HG03025 (cell line): Measurements from ENCODE around the gene CHRNB1.

Source experiments
- ATAC-seq: cut with Tn5 transposase; IDR thresholded peaks from one replicate; pipeline ENCODE4 v1.9.1; 2021; ENCODE audit warnings: mild to moderate bottlenecking, moderate library complexity; ENCODE audit not compliant: unreplicated experiment, low FRiP score

Gene CHRNB1

DNA sequence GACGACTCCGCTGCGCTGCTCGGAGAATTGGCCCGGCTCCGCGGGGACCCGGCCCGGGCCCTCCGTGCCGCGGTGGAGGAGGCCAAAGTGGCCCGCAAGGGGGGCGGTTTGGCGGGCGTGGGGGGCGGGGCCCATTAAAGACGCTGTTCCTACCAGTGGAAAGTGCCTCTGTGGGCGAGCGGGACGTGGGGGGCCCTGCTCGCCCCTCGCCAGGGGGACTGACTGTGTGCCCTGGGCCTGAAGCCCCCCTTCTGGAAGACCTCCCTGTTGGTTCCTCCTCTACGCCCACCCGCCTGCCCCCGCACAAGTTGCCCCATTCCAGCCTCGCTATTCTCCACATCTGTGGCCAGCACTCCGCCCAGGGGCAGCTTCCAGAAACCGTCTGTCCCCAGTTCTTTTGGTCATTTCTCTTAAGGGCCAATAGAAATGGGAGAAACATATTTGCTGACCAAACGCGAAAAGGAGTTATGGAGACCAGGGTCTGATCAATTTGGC, 7.4 kb upstream of the CHRNB1 start:
- no peak for ATAC-seq

GRCh38 chr17:7437950-7438614, 6.8 kb upstream of the CHRNB1 start:
- no peak for ATAC-seq

- ATAC-seq = no peak
These were observed 6.0 kb upstream of the CHRNB1 start for GRCh38 chr17:7438656-7439460.

DNA sequence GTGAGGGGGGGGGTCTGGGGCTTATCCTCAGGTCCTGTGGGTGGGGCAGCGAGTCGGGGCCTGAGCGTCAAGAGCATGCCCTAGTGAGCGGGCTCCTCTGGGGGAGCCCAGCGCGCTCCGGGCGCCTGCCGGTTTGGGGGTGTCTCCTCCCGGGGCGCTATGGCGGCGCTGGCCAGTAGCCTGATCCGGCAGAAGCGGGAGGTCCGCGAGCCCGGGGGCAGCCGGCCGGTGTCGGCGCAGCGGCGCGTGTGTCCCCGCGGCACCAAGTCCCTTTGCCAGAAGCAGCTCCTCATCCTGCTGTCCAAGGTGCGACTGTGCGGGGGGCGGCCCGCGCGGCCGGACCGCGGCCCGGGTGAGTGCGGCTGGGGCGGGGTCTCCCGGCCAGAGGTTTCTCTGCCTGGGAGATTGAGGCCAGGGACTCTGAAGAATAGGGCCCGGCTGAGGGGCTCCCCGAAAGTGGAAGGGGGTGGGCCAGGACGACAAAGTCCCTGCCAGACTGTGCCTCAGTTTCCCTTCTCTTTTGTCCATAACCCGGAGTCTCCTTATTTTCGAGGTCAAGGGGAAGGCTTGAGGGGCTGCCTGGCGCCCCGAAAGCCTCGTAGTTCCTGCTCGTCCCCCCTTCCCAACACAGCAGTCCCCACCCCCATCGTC, 5.3 kb upstream of the CHRNB1 start, which contains the start of gene FGF11:
Gene FGF11 (plus strand): TSS at position 51 of the 651 bp plus-strand sequence. CDS start 109 bp downstream, at position 160.
- ATAC-seq = no peak

- ATAC-seq = no peak
These were observed 4.6 kb upstream of the CHRNB1 start for GRCh38 chr17:7440113-7440833.

DNA sequence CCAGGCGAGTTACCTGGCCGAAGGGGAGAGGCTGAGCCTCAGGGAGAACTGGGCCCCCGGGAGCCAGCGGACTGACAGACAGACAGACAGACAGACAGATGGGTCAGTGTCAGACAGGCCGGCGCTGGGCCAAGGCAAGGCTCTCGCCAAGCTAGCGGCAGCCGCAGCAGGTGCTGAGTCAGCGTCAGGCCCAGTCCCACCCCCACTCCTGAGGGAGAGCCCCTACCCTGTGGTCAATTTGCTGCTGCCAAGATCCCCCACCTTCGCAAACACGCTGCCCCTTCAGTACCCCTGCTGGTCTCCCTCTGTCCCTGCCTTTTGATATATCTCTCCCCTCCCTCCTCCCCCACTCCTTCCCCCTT, 4.0 kb upstream of the CHRNB1 start:
- ATAC-seq = no peak

DNA sequence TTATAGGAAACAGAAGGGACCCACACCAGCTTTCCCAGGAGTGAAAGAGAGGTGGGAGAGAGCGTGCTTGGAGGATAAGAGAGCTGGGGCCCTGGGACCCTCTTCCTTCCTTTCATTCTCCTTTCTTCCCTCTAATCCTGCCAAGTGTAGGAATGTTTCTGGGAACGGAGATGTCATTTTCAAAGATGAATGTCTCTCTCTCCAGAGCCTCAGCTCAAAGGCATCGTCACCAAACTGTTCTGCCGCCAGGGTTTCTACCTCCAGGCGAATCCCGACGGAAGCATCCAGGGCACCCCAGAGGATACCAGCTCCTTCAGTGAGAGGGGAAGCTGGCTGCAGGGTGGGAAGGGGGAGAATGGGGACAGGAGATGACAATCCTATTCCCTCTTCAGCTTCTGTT, 3.6 kb upstream of the CHRNB1 start:
- no peak for ATAC-seq

- ATAC-seq = no peak
These were observed 2.7 kb upstream of the CHRNB1 start for GRCh38 chr17:7442142-7442541.

GRCh38 chr17:7443499-7444485, 1.1 kb upstream of the CHRNB1 start:
- ATAC-seq = no peak

DNA sequence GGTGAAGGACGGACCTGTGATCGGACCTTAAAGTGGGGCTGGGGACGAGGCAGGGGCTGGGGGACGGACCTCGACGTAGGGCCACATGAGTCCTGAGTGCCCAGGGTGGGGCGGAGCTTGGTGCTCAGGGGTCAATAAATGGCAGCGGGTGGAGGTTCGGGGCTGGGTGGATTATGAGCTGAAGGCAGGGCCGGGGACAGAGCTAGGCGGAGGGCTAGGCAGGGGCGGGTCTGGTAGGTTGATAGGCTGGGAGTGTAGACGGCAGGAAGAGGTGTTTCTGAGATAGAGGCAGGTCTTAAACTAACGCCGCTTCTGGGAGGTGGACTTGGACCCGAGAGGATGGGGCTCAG, 733 bp downstream of the CHRNB1 start:
- no peak for ATAC-seq

DNA sequence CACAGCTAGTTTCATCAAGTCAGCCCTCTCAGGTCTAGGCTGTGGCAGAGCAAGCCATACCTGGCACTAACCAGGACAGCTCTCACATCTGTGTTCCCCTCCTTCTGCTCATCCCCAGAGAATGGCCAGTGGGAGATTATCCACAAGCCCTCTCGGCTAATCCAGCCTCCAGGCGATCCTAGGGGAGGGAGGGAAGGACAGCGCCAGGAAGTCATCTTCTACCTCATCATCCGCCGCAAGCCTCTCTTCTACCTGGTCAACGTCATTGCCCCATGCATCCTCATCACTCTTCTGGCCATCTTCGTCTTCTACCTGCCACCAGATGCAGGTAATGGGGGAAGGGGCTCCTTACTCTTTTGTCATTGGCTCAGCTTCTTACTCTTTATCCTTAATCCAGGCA, 3.6 kb downstream of the CHRNB1 start:
- no peak for ATAC-seq

DNA sequence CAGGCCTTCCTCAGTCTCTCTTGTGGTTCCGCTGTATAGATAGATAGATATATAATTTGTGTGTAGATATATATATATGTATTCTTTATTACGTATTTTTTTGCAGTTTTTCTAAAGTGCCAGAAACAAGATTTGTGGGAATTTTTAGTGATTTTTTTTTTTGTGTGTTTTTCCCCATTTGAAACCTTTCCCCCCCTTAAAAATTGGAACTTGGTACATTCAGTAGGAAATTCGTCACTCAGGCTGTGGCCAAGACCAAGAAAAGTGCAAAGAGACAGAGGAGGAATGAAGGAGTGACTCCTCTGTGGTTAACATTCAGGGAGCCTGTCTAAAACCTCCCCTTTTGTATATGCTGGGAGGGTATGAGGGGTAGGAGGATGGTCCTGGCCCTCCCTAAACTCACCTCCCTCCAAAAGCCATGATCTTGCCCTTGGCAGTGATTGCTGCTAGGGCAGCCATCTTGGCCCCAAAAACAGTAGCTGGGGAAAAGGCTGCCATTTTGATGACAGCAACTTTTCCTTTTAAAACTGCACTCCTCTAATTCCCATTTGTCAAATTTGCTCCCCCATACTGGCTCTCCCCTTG, 15.2 kb downstream of the CHRNB1 start:
- no peak for ATAC-seq

DNA sequence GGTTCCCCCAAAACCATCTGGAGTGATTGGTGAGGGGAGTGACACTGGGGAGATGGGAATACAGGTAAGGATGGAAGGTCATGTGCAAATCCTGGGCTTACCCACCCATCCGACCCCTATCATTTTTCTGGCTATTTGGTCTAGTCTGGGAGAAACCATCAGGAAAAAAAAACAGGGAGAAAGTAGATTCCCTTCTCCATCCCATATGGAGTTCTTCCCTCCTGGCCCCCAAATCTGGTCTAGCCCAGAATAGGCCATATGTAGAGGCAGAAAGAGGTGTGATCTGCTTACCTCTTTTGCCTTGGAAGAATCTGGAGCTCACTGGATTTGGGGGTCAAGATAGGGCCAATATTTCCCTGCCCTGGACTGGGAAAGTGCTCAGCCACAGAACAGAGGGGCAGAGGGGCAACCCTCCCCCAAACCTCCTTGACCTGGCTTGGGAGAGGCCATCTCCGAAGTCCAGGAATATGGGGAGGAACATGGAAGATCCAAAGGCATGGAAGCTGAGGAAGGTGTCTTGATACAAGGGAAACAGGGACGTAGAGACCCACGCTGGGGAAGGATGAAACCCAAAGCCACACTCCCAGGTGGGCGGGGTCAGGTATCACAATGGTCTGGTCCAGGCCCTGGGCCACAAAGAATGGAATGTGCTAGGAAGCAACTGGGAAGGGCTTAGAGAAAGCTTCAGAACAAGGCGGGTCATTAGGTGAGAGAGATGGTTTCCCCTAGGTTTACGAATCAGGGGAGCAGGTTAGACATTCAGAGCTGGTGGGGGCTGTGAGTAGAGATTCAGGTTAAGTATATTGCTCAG, 16.2 kb downstream of the CHRNB1 start:
- no peak for ATAC-seq

DNA sequence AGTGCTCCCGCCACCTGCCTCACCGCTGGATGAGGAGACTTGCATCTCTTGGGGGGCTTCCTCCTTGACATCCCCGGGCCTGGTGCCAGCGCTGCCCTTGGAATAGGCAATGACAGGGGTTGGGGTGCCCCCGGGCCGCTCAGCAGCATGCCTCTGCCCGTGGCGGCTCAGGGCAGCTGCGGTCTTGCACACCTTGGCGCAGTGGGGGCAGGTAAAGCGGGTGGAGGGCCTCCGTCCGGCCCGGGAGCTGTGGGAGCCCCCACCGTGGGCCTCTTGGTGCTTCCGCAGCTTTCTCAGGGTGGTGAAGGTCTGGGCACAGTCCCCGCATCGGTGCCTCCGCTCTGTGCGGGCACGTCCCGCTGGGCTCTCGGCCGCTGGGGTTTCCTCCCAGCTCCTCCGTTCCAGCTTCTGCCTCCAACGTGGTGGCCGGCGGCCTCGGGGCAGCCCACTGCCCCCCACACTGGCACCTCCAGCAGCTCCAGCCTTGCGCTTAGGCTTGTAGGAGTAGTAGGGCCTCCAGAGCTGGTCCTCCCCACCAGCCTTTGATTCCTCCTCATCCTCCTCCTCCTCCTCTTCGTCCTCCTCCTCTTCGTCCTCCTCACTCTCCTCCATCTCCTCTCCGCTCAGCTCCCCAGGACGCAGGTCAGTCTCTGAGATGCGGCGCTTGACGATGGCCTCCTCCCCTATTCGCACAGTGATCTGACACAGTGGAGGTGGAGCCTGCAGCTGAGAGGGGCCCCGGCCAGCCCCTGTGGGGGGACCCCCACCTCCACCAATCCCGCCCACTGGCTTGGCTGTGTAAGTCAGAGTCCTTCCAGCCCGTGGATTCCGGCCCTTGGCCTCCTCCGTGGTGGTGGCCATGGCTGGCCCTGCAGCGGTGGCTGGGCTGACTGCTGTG, 17.9 kb downstream of the CHRNB1 start:
- ATAC-seq = no peak

DNA sequence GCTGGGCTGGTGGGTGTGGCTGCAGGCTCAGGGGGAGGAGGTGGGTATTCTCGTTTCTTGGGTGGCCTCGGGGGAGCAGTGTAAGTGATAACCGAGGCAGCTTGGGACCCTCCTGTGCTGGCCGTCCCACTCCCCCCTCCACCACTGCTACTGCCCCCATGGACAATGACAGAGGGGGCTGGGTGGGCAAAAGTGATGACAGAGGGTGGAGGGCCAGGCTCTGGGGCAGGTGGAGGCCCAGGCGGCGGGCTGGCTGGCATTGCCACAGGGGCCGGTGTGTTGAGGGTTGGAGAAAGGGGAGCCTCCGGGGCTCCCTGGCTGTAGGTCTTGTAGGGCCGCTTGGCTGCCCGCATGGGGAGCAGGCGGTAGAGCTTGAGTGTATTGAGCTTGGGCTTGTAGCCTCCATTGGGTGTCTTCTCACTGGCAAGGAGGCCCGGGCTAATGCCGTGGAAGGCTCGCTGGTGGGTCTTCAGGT, 18.5 kb downstream of the CHRNB1 start:
- no peak for ATAC-seq

DNA sequence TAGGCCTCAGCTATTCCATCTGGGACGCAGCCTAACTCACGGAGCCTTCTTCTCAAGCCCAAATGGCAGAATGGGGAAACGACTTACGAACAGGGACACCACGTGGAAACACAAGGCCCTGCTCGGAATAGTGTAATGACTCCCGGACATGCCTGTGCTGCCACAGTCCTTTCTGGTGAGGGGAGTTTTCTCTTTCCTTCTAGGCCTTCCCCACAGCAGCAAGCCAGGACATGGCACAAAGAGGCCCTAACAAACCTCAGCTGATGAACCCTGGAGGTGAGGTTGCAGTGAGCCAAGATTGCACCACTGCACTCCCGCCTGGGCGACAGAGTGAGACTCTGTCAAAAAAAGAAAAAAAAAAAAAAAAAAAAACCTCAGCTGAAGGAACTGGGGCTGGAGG, 19.2 kb downstream of the CHRNB1 start:
- ATAC-seq = no peak

GRCh38 chr17:7465597-7466275, 20.9 kb downstream of the CHRNB1 start:
- no peak for ATAC-seq
